GM21515 (cell line): Measurements from ENCODE around the gene INAFM2.

Source experiments
- ATAC-seq: cut with Tn5 transposase; IDR thresholded peaks from one replicate; pipeline ENCODE4 v1.9.1; 2021; ENCODE audit not compliant: unreplicated experiment

INAFM2 gene

GRCh38 chr15:40287505-40287904 is 36.0 kb upstream of the INAFM2 start:
- ATAC-seq, result no peak

GRCh38 chr15:40287968-40288367 is 35.5 kb upstream of the INAFM2 start:
- ATAC-seq, result no peak

GRCh38 chr15:40289140-40289775 is 34.2 kb upstream of the INAFM2 start:
- ATAC-seq, result no peak

GRCh38 chr15:40290545-40290917 is 33.0 kb upstream of the INAFM2 start:
- no peak for ATAC-seq

- ATAC-seq, result no peak
These were observed 32.4 kb upstream of the INAFM2 start for GRCh38 chr15:40290918-40291574.

- ATAC-seq, result no peak
These were observed 31.2 kb upstream of the INAFM2 start for GRCh38 chr15:40292246-40292645.

- ATAC-seq, result no peak
These were observed 30.5 kb upstream of the INAFM2 start for GRCh38 chr15:40293006-40293405.

GRCh38 chr15:40293905-40294895 is 29.3 kb upstream of the INAFM2 start:
- ATAC-seq, result no peak

GRCh38 chr15:40295297-40295696 is 28.2 kb upstream of the INAFM2 start:
- ATAC-seq, result no peak

- no peak for ATAC-seq
These were observed 27.5 kb upstream of the INAFM2 start for GRCh38 chr15:40295877-40296560.

- no peak for ATAC-seq
These were observed 26.8 kb upstream of the INAFM2 start for GRCh38 chr15:40296561-40297230.

- ATAC-seq, result no peak
These were observed 26.1 kb upstream of the INAFM2 start for GRCh38 chr15:40297356-40297755.

- ATAC-seq, result no peak
These were observed 25.1 kb upstream of the INAFM2 start for GRCh38 chr15:40298216-40298935.

GRCh38 chr15:40300367-40300766 is 23.1 kb upstream of the INAFM2 start:
- ATAC-seq, result no peak

- no peak for ATAC-seq
These were observed 22.7 kb upstream of the INAFM2 start for GRCh38 chr15:40300771-40301170.

GRCh38 chr15:40301467-40302179 is 21.9 kb upstream of the INAFM2 start:
- no peak for ATAC-seq

- no peak for ATAC-seq
These were observed 21.1 kb upstream of the INAFM2 start for GRCh38 chr15:40302288-40302886.

- no peak for ATAC-seq
These were observed 20.5 kb upstream of the INAFM2 start for GRCh38 chr15:40302981-40303380.

- ATAC-seq, result no peak
These were observed 19.9 kb upstream of the INAFM2 start for GRCh38 chr15:40303576-40303975.
